Lower leg skin (tissue), 3 donors: ENCODE measurements around the gene ARID1B.

Experiments
- CTCF ChIP-seq, 3 donors: fragments of 450-650 bp; IDR thresholded peaks; one replicate each; pipeline ENCODE4 v1.5.1; 2016; ENCODE audit warnings: antibody characterized with exemption in 3 of 3, mild to moderate bottlenecking in 3 of 3, moderate library complexity in 2 of 3
- POLR2A ChIP-seq, 2 donors: fragments of 450-650 bp; IDR thresholded peaks; one replicate each; pipeline ENCODE4 v1.6.1; 2016 to 2017; ENCODE audit warnings: antibody characterized with exemption in 2 of 2, mild to moderate bottlenecking in 1 of 2, moderate library complexity in 1 of 2

GRCh38 chr6:157246771-157247484, 469.8 kb downstream of the ARID1B start:
- TF ChIP-seq CTCF (IDR thresholded peaks at IDR 0.05), result no peak
- no peak for TF ChIP-seq POLR2A (IDR thresholded peaks at IDR 0.05)
